Activated naive CD8-positive, alpha-beta T cell treated with anti-CD3 and anti-CD28 coated beads, Interleukin-2, amount 10 ng/mL, durations not matched to agents 7 days and 5 days (primary cell): Measurements from ENCODE around the gene FNDC3B. TPM values are rescaled to one million over a fixed set of nuclear protein-coding genes. Genes with fewer than 3 reads are reported as not detected.

ENCODE experiments used
- ATAC-seq: fragments of 150-1000 bp; cut with Tn5 transposase; one replicate; pipeline ENCODE4 v1.10.0; 2021; ENCODE audit warnings: low read depth, moderate library complexity
- POLR2A ChIA-PET: fragments of 350-600 bp; sonication (Branson Sonifier 250); formaldehyde crosslinking; loops from one replicate; lab custom pipeline; 2021; ENCODE audit warnings: antibody characterized with exemption; lab: Charles Lee
- DNase-seq: peaks from one replicate; pipeline ENCODE4 v3.0.0; 2021
- H3K27ac Mint-ChIP-seq: one replicate; pipeline ENCODE4 v1.8.0; 2022; ENCODE audit warnings: mild to moderate bottlenecking, mixed read lengths
- H3K27me3 Mint-ChIP-seq: one replicate; pipeline ENCODE4 v1.8.0; 2022; ENCODE audit warnings: mild to moderate bottlenecking, moderate library complexity, mixed read lengths
- H3K36me3 Mint-ChIP-seq: one replicate; pipeline ENCODE4 v1.8.0; 2021; ENCODE audit warnings: mild to moderate bottlenecking, mixed read lengths
- H3K4me1 Mint-ChIP-seq: one replicate; pipeline ENCODE4 v1.8.0; 2021; ENCODE audit warnings: mixed read lengths
- H3K4me3 Mint-ChIP-seq: one replicate; pipeline ENCODE4 v1.8.0; 2022; ENCODE audit warnings: mild to moderate bottlenecking, moderate library complexity, mixed read lengths
- H3K9me3 Mint-ChIP-seq: one replicate; pipeline ENCODE4 v1.8.0; 2021; ENCODE audit warnings: mixed read lengths
- total RNA-seq, 2 experiments: library from RNA; stranded (reverse); gene quantifications; one replicate each; pipeline ENCODE4 v1.2.3, GENCODE V29; 2021

The FNDC3B gene
- total RNA-seq, 2 experiments from 2014 or later: 15.8 to 16.3 TPM

- Mint-ChIP-seq H3K27ac (no peak overlapping the region), H3K9me3 (no peaks in the 10 kb centered on the region), H3K4me3 (no peak overlapping the region), H3K4me1 (peaks cover 18% of the 10 kb centered on the region), H3K27me3 (no peaks in the 10 kb centered on the region), H3K36me3 (peaks cover 6% of the 10 kb centered on the region)
- ATAC-seq (no peak), DNase-seq (no peak)
- POLR2A ChIA-PET: no interaction called here
Observed at GRCh38 chr3:172147113-172147818, 107.9 kb downstream of the FNDC3B start.

- H3K9me3 Mint-ChIP-seq: no peaks in the 10 kb centered on the region
- no peak overlapping the region for H3K27ac Mint-ChIP-seq
- no peaks in the 10 kb centered on the region for H3K27me3 Mint-ChIP-seq
- POLR2A ChIA-PET: no interaction called here
- DNase-seq (no peak), ATAC-seq (no peak)
- peaks cover 6% of the 10 kb centered on the region for H3K36me3 Mint-ChIP-seq
- H3K4me3 Mint-ChIP-seq: no peak overlapping the region
- peaks cover 22% of the 10 kb centered on the region for H3K4me1 Mint-ChIP-seq
Observed at GRCh38 chr3:172148241-172148640, 108.9 kb downstream of the FNDC3B start.

GRCh38 chr3:172148702-172149565 lies 109.6 kb downstream of the FNDC3B start:
- DNase-seq: no peak
- POLR2A ChIA-PET: no interaction called here
- Mint-ChIP-seq H3K4me1 (peaks cover 27% of the 10 kb centered on the region), H3K27me3 (no peaks in the 10 kb centered on the region), H3K4me3 (no peak overlapping the region), H3K9me3 (no peaks in the 10 kb centered on the region), H3K36me3 (peaks cover 6% of the 10 kb centered on the region), H3K27ac (no peak overlapping the region)
- no peak for ATAC-seq

GRCh38 chr3:172150268-172150667 lies 110.9 kb downstream of the FNDC3B start:
- Mint-ChIP-seq H3K4me1 (peaks cover 30% of the 10 kb centered on the region), H3K36me3 (peaks cover 3% of the 10 kb centered on the region), H3K4me3 (no peak overlapping the region), H3K27me3 (no peaks in the 10 kb centered on the region), H3K27ac (no peak overlapping the region), H3K9me3 (no peaks in the 10 kb centered on the region)
- POLR2A ChIA-PET: no interaction called here
- ATAC-seq (no peak), DNase-seq (no peak)

- H3K4me3 Mint-ChIP-seq: no peak overlapping the region
- no peak overlapping the region for H3K27ac Mint-ChIP-seq
- H3K36me3 Mint-ChIP-seq: peaks cover 2% of the 10 kb centered on the region
- no peaks in the 10 kb centered on the region for H3K9me3 Mint-ChIP-seq
- H3K27me3 Mint-ChIP-seq: no peaks in the 10 kb centered on the region
- peaks cover 31% of the 10 kb centered on the region for H3K4me1 Mint-ChIP-seq
- DNase-seq (no peak), ATAC-seq (no peak)
- POLR2A ChIA-PET: no interaction called here
Observed at GRCh38 chr3:172150913-172151650, 111.7 kb downstream of the FNDC3B start.

- Mint-ChIP-seq H3K27ac (no peak overlapping the region), H3K4me1 (peaks cover 31% of the 10 kb centered on the region), H3K27me3 (no peaks in the 10 kb centered on the region), H3K9me3 (no peaks in the 10 kb centered on the region), H3K4me3 (no peak overlapping the region), H3K36me3 (peaks cover 2% of the 10 kb centered on the region)
- no peak for ATAC-seq
- POLR2A ChIA-PET: no interaction called here
- DNase-seq: no peak
Observed at GRCh38 chr3:172151651-172152649, 112.6 kb downstream of the FNDC3B start.

GRCh38 chr3:172152874-172153273 lies 113.5 kb downstream of the FNDC3B start:
- POLR2A ChIA-PET: no interaction called here
- H3K4me1 Mint-ChIP-seq: peaks cover 31% of the 10 kb centered on the region
- H3K9me3 Mint-ChIP-seq: peaks cover 2% of the 10 kb centered on the region
- H3K27me3 Mint-ChIP-seq: no peaks in the 10 kb centered on the region
- peaks cover 4% of the 10 kb centered on the region for H3K36me3 Mint-ChIP-seq
- peak overlapping the region; percentile 39 for H3K27ac Mint-ChIP-seq
- ATAC-seq (no peak), DNase-seq (no peak)
- H3K4me3 Mint-ChIP-seq: peak overlapping the region; percentile 72

GRCh38 chr3:172153335-172153861 lies 114.0 kb downstream of the FNDC3B start:
- H3K4me1 Mint-ChIP-seq: peaks cover 29% of the 10 kb centered on the region
- no peak overlapping the region for H3K27ac Mint-ChIP-seq
- peak; percentile 98 for ATAC-seq

GRCh38 chr3:172154768-172155664 lies 115.6 kb downstream of the FNDC3B start:
- no peak for ATAC-seq
- peak overlapping the region; percentile 6 for H3K4me3 Mint-ChIP-seq
- H3K27me3 Mint-ChIP-seq: no peaks in the 10 kb centered on the region
- H3K4me1 Mint-ChIP-seq: peaks cover 28% of the 10 kb centered on the region
- POLR2A ChIA-PET: no interaction called here
- peaks cover 8% of the 10 kb centered on the region for H3K36me3 Mint-ChIP-seq
- peaks cover 2% of the 10 kb centered on the region for H3K9me3 Mint-ChIP-seq
- H3K27ac Mint-ChIP-seq: no peak overlapping the region
- DNase-seq: no peak

More at GRCh38 chr3:172153335-172153861, 114.0 kb downstream of the FNDC3B start:
- peak overlapping the region; percentile 72 for H3K4me3 Mint-ChIP-seq
- DNase-seq: peak; percentile 48
- peaks cover 2% of the 10 kb centered on the region for H3K9me3 Mint-ChIP-seq
- H3K27me3 Mint-ChIP-seq: no peaks in the 10 kb centered on the region
- POLR2A ChIA-PET: no interaction called here
- peaks cover 6% of the 10 kb centered on the region for H3K36me3 Mint-ChIP-seq

GRCh38 chr3:172155897-172156585 lies 116.7 kb downstream of the FNDC3B start:
- no peak for DNase-seq
- H3K27me3 Mint-ChIP-seq: no peaks in the 10 kb centered on the region
- peaks cover 2% of the 10 kb centered on the region for H3K9me3 Mint-ChIP-seq
- H3K4me1 Mint-ChIP-seq: peaks cover 28% of the 10 kb centered on the region
- no peak for ATAC-seq
- POLR2A ChIA-PET: no interaction called here
- no peak overlapping the region for H3K4me3 Mint-ChIP-seq
- H3K36me3 Mint-ChIP-seq: peaks cover 8% of the 10 kb centered on the region
- H3K27ac Mint-ChIP-seq: peak overlapping the region; percentile 7

GRCh38 chr3:172156586-172156955 lies 117.2 kb downstream of the FNDC3B start:
- peaks cover 28% of the 10 kb centered on the region for H3K4me1 Mint-ChIP-seq
- no peak for DNase-seq
- H3K4me3 Mint-ChIP-seq: no peak overlapping the region
- no peaks in the 10 kb centered on the region for H3K27me3 Mint-ChIP-seq
- H3K36me3 Mint-ChIP-seq: peaks cover 8% of the 10 kb centered on the region
- POLR2A ChIA-PET: no interaction called here
- ATAC-seq: no peak
- H3K27ac Mint-ChIP-seq: no peak overlapping the region
- H3K9me3 Mint-ChIP-seq: peaks cover 2% of the 10 kb centered on the region
